Activated CD8-positive, alpha-beta memory T cell treated with anti-CD3 and anti-CD28 coated beads for 1 hour (primary cell): ENCODE data around the gene GABARAPL1.
"Not testable (repeated sequence)": the region's sequence is repeated elsewhere in the genome, so short reads cannot be mapped to it uniquely, and the experiment has no call there.

ENCODE experiments used
- DNase-seq, 2 donors: peaks; one replicate each; pipeline ENCODE4 v3.0.0-alpha.2; 2020; ENCODE audit warnings: low read depth in 1 of 2; ENCODE audit errors: extremely low read depth in 1 of 2

Gene GABARAPL1

GRCh38 chr12:10212739-10213131, at the start of gene GABARAPL1:
Gene GABARAPL1, plus strand, starts transcription at chr12:10212877. Its CDS starts 253 bp downstream, at chr12:10213130.
- DNase-seq = peak; percentile 69 to 71

- no peak for DNase-seq
These were observed 49.6 kb upstream of the GABARAPL1 start for GRCh38 chr12:10163084-10163483.

GRCh38 chr12:10165421-10165820, 47.3 kb upstream of the GABARAPL1 start:
- DNase-seq = no peak

GRCh38 chr12:10167599-10167998, 45.1 kb upstream of the GABARAPL1 start:
- no peak for DNase-seq

- DNase-seq = no peak
These were observed 43.6 kb upstream of the GABARAPL1 start for GRCh38 chr12:10169104-10169503.

- no peak for DNase-seq
These were observed 42.5 kb upstream of the GABARAPL1 start for GRCh38 chr12:10170216-10170615.

GRCh38 chr12:10171973-10172728, 40.5 kb upstream of the GABARAPL1 start, which contains the start of gene OLR1:
Gene OLR1, minus strand, starts transcription at chr12:10172132. Its CDS starts 55 bp downstream, at chr12:10172077.
- DNase-seq = no peak

GRCh38 chr12:10174986-10175614, 37.6 kb upstream of the GABARAPL1 start:
- DNase-seq = no peak

- DNase-seq = no peak
These were observed 36.6 kb upstream of the GABARAPL1 start for GRCh38 chr12:10175846-10176636.

- DNase-seq = no peak
These were observed 33.9 kb upstream of the GABARAPL1 start, which contains the start of gene TMEM52B for GRCh38 chr12:10178821-10179220. Gene TMEM52B, plus strand, starts transcription at chr12:10179032. Its CDS starts 543 bp downstream, at chr12:10179575.

- no peak for DNase-seq
These were observed 32.9 kb upstream of the GABARAPL1 start for GRCh38 chr12:10179776-10180181.

GRCh38 chr12:10182354-10183049, 30.2 kb upstream of the GABARAPL1 start:
- no peak for DNase-seq

- no peak for DNase-seq
These were observed 28.3 kb upstream of the GABARAPL1 start for GRCh38 chr12:10184261-10184843.

- DNase-seq = no peak
These were observed 26.4 kb upstream of the GABARAPL1 start for GRCh38 chr12:10186299-10186698.

GRCh38 chr12:10186958-10187357, 25.7 kb upstream of the GABARAPL1 start:
- DNase-seq = not testable (repeated sequence)

- DNase-seq = no peak
These were observed 23.0 kb upstream of the GABARAPL1 start for GRCh38 chr12:10189653-10190052.

- DNase-seq = peak in 1 of 2 donors; percentile 14
These were observed 21.9 kb upstream of the GABARAPL1 start for GRCh38 chr12:10190558-10191388.

- no peak for DNase-seq
These were observed 20.8 kb upstream of the GABARAPL1 start for GRCh38 chr12:10191865-10192264.

- DNase-seq = no peak
These were observed 18.5 kb upstream of the GABARAPL1 start for GRCh38 chr12:10194160-10194670.
